ENCODE results near the gene NT5M. TPM values are rescaled to one million over a fixed set of nuclear protein-coding genes. Genes with fewer than 3 reads are reported as not detected.

The NT5M gene
- total RNA-seq, 1 donor from 2014 or later, result 4.0 TPM

DNA sequence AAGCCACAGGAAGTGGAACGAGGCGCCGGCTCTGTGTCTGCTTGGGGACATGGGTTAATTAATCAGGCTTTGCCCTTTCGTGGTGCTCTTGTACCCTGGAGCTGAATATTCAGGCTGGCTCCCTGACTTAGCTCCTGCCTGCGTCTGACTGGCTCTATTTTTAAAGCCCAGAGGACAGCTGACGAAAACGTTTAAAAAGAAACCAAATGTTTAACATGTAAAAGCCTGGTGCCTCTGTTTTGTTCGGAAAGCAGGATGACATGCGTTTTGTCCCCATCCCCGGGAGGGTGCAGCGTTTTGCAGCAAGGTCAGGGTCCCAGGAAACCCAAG lies 61.1 kb downstream of the NT5M start:
- Mint-ChIP-seq H3K9me3 (ENCODE audit: low read depth) (peaks cover 18% of the 10 kb centered on the region), H3K27me3 (ENCODE audit: low read depth) (peaks cover 12% of the 10 kb centered on the region), H3K27ac (ENCODE audit: unreplicated experiment) (no peak overlapping the region), H3K36me3 (ENCODE audit: low read depth) (peaks cover 4% of the 10 kb centered on the region), H3K4me3 (ENCODE audit: unreplicated experiment) (no peak overlapping the region), H3K4me1 (ENCODE audit: low read depth) (no peaks in the 10 kb centered on the region)
- TF ChIP-seq CTCF (IDR thresholded peaks at IDR 0.05), result no peak
- peak; percentile 35 for DNase-seq (ENCODE audit: low spot score)

DNA sequence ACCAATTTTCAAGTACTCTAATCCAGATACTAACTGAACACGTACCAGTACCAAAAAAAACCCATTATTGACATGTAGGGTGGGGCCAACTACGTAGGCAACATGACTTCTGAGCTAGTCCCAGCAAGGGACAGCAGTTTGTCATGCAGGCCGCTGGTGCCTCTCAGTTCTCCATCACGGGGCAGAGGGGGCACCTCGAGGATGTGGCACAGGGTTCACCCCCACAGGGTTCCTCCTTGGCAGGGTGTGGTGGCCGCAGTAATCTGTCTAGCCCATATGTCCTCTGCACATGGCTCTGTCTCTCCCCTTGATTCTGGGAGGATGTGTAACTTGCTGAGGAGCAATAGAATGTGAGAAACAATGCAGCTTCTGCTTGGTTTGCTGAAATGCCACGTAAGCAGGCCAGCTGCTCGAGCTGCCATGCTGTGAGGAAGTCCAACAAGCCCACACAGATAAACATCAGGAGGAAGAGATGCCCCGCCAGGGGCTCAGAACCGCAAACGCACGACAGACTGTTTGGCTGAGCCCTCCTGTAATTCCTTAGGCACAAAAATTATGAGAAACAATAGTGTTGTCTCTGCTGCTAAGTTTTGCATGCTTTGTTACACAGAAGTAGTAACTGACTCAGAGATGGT lies 62.4 kb downstream of the NT5M start:
- peak; percentile 53 for DNase-seq (ENCODE audit: low spot score)
- H3K4me3 Mint-ChIP-seq (ENCODE audit: unreplicated experiment), result no peak overlapping the region
- TF ChIP-seq CTCF (IDR thresholded peaks at IDR 0.05), result no peak
- no peak overlapping the region for H3K27ac Mint-ChIP-seq (ENCODE audit: unreplicated experiment)
- H3K27me3 Mint-ChIP-seq (ENCODE audit: low read depth), result peaks cover 12% of the 10 kb centered on the region
- H3K4me1 Mint-ChIP-seq (ENCODE audit: low read depth), result no peaks in the 10 kb centered on the region
- peaks cover 6% of the 10 kb centered on the region for H3K9me3 Mint-ChIP-seq (ENCODE audit: low read depth)
- H3K36me3 Mint-ChIP-seq (ENCODE audit: low read depth), result no peaks in the 10 kb centered on the region

GRCh38 chr17:17366235-17366634 lies 63.1 kb downstream of the NT5M start:
- H3K9me3 Mint-ChIP-seq (ENCODE audit: low read depth), result peaks cover 6% of the 10 kb centered on the region
- DNase-seq (ENCODE audit: low spot score), result no peak
- no peaks in the 10 kb centered on the region for H3K36me3 Mint-ChIP-seq (ENCODE audit: low read depth)
- H3K4me3 Mint-ChIP-seq (ENCODE audit: unreplicated experiment), result no peak overlapping the region
- TF ChIP-seq CTCF (IDR thresholded peaks at IDR 0.05), result no peak
- peaks cover 10% of the 10 kb centered on the region for H3K27me3 Mint-ChIP-seq (ENCODE audit: low read depth)
- no peak overlapping the region for H3K27ac Mint-ChIP-seq (ENCODE audit: unreplicated experiment)
- H3K4me1 Mint-ChIP-seq (ENCODE audit: low read depth), result no peaks in the 10 kb centered on the region

GRCh38 chr17:17366941-17367875 lies 64.0 kb downstream of the NT5M start:
- no peaks in the 10 kb centered on the region for H3K4me1 Mint-ChIP-seq (ENCODE audit: low read depth)
- DNase-seq (ENCODE audit: low spot score), result peak; percentile 59
- peaks cover 6% of the 10 kb centered on the region for H3K9me3 Mint-ChIP-seq (ENCODE audit: low read depth)
- H3K27ac Mint-ChIP-seq (ENCODE audit: unreplicated experiment), result no peak overlapping the region
- peaks cover 10% of the 10 kb centered on the region for H3K27me3 Mint-ChIP-seq (ENCODE audit: low read depth)
- TF ChIP-seq CTCF (IDR thresholded peaks at IDR 0.05), result no peak
- H3K36me3 Mint-ChIP-seq (ENCODE audit: low read depth), result no peaks in the 10 kb centered on the region
- no peak overlapping the region for H3K4me3 Mint-ChIP-seq (ENCODE audit: unreplicated experiment)

DNA sequence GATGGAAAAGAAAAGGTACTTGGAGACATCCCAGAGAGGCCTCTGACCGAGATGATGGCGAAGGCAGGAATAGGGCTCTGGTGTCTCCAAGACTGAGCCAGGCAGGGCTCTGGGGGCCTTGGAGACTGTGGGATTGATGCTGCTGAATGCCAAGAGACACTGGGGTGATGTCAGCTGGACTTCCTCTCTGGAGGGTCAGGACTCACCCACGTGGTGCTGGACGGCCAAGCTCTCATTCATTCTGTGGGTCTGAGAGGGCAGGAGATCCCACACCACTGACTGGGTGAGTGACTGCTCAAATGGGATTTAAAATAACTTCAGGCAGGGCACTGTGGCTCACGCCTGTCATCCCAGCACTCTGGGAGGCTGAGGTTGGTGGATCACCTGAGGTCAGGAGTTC lies 64.8 kb downstream of the NT5M start:
- H3K9me3 Mint-ChIP-seq (ENCODE audit: low read depth), result peaks cover 6% of the 10 kb centered on the region
- no peaks in the 10 kb centered on the region for H3K4me1 Mint-ChIP-seq (ENCODE audit: low read depth)
- H3K4me3 Mint-ChIP-seq (ENCODE audit: unreplicated experiment), result no peak overlapping the region
- no peak overlapping the region for H3K27ac Mint-ChIP-seq (ENCODE audit: unreplicated experiment)
- no peaks in the 10 kb centered on the region for H3K36me3 Mint-ChIP-seq (ENCODE audit: low read depth)
- DNase-seq (ENCODE audit: low spot score), result peak; percentile 46
- no peak for TF ChIP-seq CTCF (IDR thresholded peaks at IDR 0.05)
- peaks cover 10% of the 10 kb centered on the region for H3K27me3 Mint-ChIP-seq (ENCODE audit: low read depth)
